Spleen (tissue), 7 donors: ENCODE data around the gene TAF15.

ENCODE experiments used
- POLR2A ChIP-seq, 3 donors: fragments of 450-650 bp; IDR thresholded peaks; one replicate each; pipeline ENCODE4 v1.5.1; 2017; ENCODE audit warnings: antibody characterized with exemption in 3 of 3, mild to moderate bottlenecking in 1 of 3
- TF ChIP-seq, protein P1 (sequence below), 11 experiments: fragments of 200-600 bp in 7 of 11; fragments of 450-650 bp in 4 of 11; sonication (generic) in 4 of 11; IDR thresholded peaks in 8 of 11; conservative IDR thresholded peaks in 3 of 11; 1 replicate in 7 of 11; 2 replicates in 4 of 11; pipeline versions ENCODE4 v1.4.0 to v1.8.0; 2016 to 2021; ENCODE audit warnings: antibody characterized with exemption in 11 of 11, inconsistent platforms in 4 of 11, mild to moderate bottlenecking in 1 of 11
- donor health status: DM: no; HTN: no; CAD: no; lungs with moderate emphysema.
- donor health status: DM: no; HTN: no; CAD: no.
- donor health status: DM: no; HTN: no; CAD: no.

GRCh38 chr17:35763767-35764122, 45.5 kb upstream of the TAF15 start:
- TF ChIP-seq, protein P1, sequence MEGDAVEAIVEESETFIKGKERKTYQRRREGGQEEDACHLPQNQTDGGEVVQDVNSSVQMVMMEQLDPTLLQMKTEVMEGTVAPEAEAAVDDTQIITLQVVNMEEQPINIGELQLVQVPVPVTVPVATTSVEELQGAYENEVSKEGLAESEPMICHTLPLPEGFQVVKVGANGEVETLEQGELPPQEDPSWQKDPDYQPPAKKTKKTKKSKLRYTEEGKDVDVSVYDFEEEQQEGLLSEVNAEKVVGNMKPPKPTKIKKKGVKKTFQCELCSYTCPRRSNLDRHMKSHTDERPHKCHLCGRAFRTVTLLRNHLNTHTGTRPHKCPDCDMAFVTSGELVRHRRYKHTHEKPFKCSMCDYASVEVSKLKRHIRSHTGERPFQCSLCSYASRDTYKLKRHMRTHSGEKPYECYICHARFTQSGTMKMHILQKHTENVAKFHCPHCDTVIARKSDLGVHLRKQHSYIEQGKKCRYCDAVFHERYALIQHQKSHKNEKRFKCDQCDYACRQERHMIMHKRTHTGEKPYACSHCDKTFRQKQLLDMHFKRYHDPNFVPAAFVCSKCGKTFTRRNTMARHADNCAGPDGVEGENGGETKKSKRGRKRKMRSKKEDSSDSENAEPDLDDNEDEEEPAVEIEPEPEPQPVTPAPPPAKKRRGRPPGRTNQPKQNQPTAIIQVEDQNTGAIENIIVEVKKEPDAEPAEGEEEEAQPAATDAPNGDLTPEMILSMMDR (IDR thresholded peaks at IDR 0.05 in 8 of 11, conservative IDR thresholded peaks at IDR 0.05 in 3 of 11): no peak
- no peak for TF ChIP-seq POLR2A (IDR thresholded peaks at IDR 0.05)
